Measurements from ENCODE around the gene C12orf54. TPM values are rescaled to one million over a fixed set of nuclear protein-coding genes. Genes with fewer than 3 reads are reported as not detected.

C12orf54 gene
- total RNA-seq, 1 experiment from 2014 or later: not detected

DNA sequence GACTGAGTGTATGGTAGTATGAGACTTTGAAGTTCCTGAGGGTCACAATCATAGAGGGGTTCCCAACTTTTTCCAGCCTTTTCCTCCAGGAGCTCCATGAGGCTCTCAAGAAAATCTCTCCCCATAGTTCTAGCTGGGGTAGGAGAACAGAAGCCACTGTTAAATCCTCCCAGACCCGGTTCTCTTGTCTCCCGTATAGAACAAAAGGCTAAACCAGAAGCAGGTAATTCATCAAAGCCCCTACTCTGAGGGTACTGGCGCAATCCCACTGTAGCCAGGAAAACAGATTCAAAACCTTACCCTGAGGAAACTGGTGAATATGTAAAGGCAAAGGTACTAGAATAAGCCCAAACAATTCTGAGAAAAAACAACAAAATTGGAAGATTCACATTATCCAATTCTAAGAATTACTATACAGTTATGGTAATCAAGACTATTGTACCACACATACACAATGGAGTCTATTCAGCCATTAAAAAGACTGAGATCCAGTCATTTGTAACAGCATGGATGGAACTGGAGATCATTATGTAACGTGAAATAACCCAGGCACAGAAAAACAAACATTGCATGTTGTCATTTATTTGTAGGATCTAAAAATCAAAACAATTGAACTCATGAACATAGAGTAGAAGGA lies 63.7 kb downstream of the C12orf54 start:
- CTCF ChIA-PET: interaction anchor here (0.5 kb wide), 2 partner anchors 72 to 243 kb away, joined by 4 to 7 read pairs; no protein-coding TSS in a partner anchor
- intact Hi-C loops (cut with micrococcal nuclease; ENCODE audit: unreplicated experiment): no loop called here
- BruUV-seq (replicated peaks): no TSS peak

More for the DNA sequence above, 63.7 kb downstream of the C12orf54 start:
- Mint-ChIP-seq H3K9me3 (ENCODE audit: low read depth, unreplicated experiment) (no peaks in the 10 kb centered on the region), H3K4me3 (ENCODE audit: low read depth, unreplicated experiment) (no peak overlapping the region), H3K27me3 (ENCODE audit: unreplicated experiment) (peaks cover 27% of the 10 kb centered on the region), H3K4me1 (ENCODE audit: low read depth, unreplicated experiment) (no peaks in the 10 kb centered on the region), H3K36me3 (ENCODE audit: insufficient read depth, unreplicated experiment) (no peaks in the 10 kb centered on the region), H3K27ac (ENCODE audit: unreplicated experiment) (no peak overlapping the region)
- TF ChIP-seq, protein P1, sequence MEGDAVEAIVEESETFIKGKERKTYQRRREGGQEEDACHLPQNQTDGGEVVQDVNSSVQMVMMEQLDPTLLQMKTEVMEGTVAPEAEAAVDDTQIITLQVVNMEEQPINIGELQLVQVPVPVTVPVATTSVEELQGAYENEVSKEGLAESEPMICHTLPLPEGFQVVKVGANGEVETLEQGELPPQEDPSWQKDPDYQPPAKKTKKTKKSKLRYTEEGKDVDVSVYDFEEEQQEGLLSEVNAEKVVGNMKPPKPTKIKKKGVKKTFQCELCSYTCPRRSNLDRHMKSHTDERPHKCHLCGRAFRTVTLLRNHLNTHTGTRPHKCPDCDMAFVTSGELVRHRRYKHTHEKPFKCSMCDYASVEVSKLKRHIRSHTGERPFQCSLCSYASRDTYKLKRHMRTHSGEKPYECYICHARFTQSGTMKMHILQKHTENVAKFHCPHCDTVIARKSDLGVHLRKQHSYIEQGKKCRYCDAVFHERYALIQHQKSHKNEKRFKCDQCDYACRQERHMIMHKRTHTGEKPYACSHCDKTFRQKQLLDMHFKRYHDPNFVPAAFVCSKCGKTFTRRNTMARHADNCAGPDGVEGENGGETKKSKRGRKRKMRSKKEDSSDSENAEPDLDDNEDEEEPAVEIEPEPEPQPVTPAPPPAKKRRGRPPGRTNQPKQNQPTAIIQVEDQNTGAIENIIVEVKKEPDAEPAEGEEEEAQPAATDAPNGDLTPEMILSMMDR (IDR thresholded peaks at IDR 0.05; ENCODE audit: unreplicated experiment): no peak
- DNase-seq: no peak

Other genes with a start within 250 kb of the C12orf54 start
- gene ZNF641, start 131.6 kb upstream of the C12orf54 start, total RNA-seq (2022): 9.0 and 9.3 TPM in 2 replicates
- not detected in 2 replicates for gene ANP32D, start 9.9 kb upstream of the C12orf54 start, total RNA-seq (2022)
- gene OR8S1, start 43.1 kb downstream of the C12orf54 start, total RNA-seq (2022): not detected in 2 replicates
- gene LALBA, start 87.5 kb downstream of the C12orf54 start, total RNA-seq (2022): not detected in 2 replicates
- 23.3 and 26.2 TPM in 2 replicates for gene KANSL2, start 199.7 kb downstream of the C12orf54 start, total RNA-seq (2022)
- gene CCNT1, start 234.2 kb downstream of the C12orf54 start, total RNA-seq (2022): 34.7 and 36.0 TPM in 2 replicates

Data from Calu3 (cell line).